ENCODE measurements around the gene NR2E1. TPM values are rescaled to one million over a fixed set of nuclear protein-coding genes. Genes with fewer than 3 reads are reported as not detected.

The NR2E1 gene
- total and polyA plus RNA-seq, 2 of the 4 experiments (the other 2 are of a cell fraction): not detected

- no CpG with 5 or more reads among the region's 1 CpG for WGBS, 2 experiments (ENCODE audit: extremely low coverage in 2 of 2, insufficient read length in 1 of 2)
- no peak overlapping the region for H3K56ac ChIP-seq (ENCODE audit: extremely low read depth, insufficient read depth, low read length)
- no peaks in the 10 kb centered on the region for H3K36me3 ChIP-seq (ENCODE audit: control insufficient read depth, insufficient read depth, low read length)
- no peak overlapping the region for H4K8ac ChIP-seq (ENCODE audit: low read depth in 2 of 2, low read length in 2 of 2)
- no peak overlapping the region for H2BK120ac ChIP-seq (ENCODE audit: low read depth, low read length)
- no peak overlapping the region for H3K4me3 ChIP-seq (ENCODE audit: insufficient read depth, low read depth, low read length)
- H3K4me1 ChIP-seq (ENCODE audit: control insufficient read depth, insufficient read depth, low read length): no peaks in the 10 kb centered on the region
- no peaks in the 10 kb centered on the region for H4K20me1 ChIP-seq (ENCODE audit: insufficient read depth, low read length)
- H2BK20ac ChIP-seq (ENCODE audit: low read depth, low read length): no peak overlapping the region
- H3K14ac ChIP-seq (replicated peaks; ENCODE audit: low read depth, low read length): no peak overlapping the region
- H3K9me1 ChIP-seq (ENCODE audit: insufficient read depth, low read length): no peaks in the 10 kb centered on the region
- H4K5ac ChIP-seq (ENCODE audit: low read depth, low read length): no peak overlapping the region
- no peak overlapping the region for H3K4me2 ChIP-seq (ENCODE audit: low read depth, low read length)
- H3K27me3 ChIP-seq (ENCODE audit: control insufficient read depth, insufficient read depth, low read length): peaks cover 18% of the 10 kb centered on the region
- intact Hi-C loops (cut with micrococcal nuclease) (no loop called here), in situ Hi-C loops (cut with MboI; ENCODE audit: low sequenced_read_pairs) (no loop called here), dilution Hi-C loops (cut with HindIII; ENCODE audit: low sequenced_read_pairs, unreplicated experiment) (no loop called here)
- BruUV-seq (replicated peaks): no TSS peak
- POLR2A ChIA-PET (ENCODE audit: unreplicated experiment): no interaction called here
- no peaks in the 10 kb centered on the region for H3K79me1 ChIP-seq (ENCODE audit: low read depth in 1 of 2, low read length in 2 of 2)
- H3K4ac ChIP-seq (ENCODE audit: low read depth, low read length): no peak overlapping the region
- no peak overlapping the region for H3K18ac ChIP-seq (ENCODE audit: low read depth, low read length)
- ATAC-seq (ENCODE audit: low read depth): no peak
- H3K27ac ChIP-seq (ENCODE audit: insufficient read depth, low read length): no peak overlapping the region
- CTCF ChIA-PET: no interaction called here
- H3K23ac ChIP-seq (ENCODE audit: low read depth, low read length): no peak overlapping the region
- H4K91ac ChIP-seq (ENCODE audit: insufficient read depth, low read depth, low read length): no peak overlapping the region
- no peaks in the 10 kb centered on the region for H3K9me3 ChIP-seq (ENCODE audit: control insufficient read depth, insufficient read depth, low read length)
- H2AK9ac ChIP-seq (replicated peaks; ENCODE audit: low read depth, low read length, poor library complexity): no peak overlapping the region
- TF ChIP-seq FOS (IDR thresholded peaks at IDR 0.05; ENCODE audit: low read depth, low read length): no peak
- TF ChIP-seq CHD1 (IDR thresholded peaks at IDR 0.05; ENCODE audit: low read depth, low read length): no peak
- TF ChIP-seq USF2 (IDR thresholded peaks at IDR 0.05; ENCODE audit: low read depth, low read length): no peak
- no peak for TF ChIP-seq POLR2A (IDR thresholded peaks at IDR 0.05; ENCODE audit: low read depth, low read length)
- TF ChIP-seq MXI1 (IDR thresholded peaks at IDR 0.05; ENCODE audit: borderline replicate concordance, low read depth, low read length): no peak
- no peak for TF ChIP-seq RAD21 (IDR thresholded peaks at IDR 0.05; ENCODE audit: low read length)
- TF ChIP-seq MAFK (IDR thresholded peaks at IDR 0.05; ENCODE audit: low read depth, low read length): no peak
- no peak overlapping the region for H2AK5ac ChIP-seq (ENCODE audit: low read depth, low read length)
- H2AFZ ChIP-seq (replicated peaks; ENCODE audit: low read length, poor library complexity): no peak overlapping the region
- no peak for DNase-seq
- H3K9ac ChIP-seq (ENCODE audit: low read depth, low read length): no peak overlapping the region
- H2BK5ac ChIP-seq (ENCODE audit: low read depth, low read length, poor library complexity, severe bottlenecking): no peak overlapping the region
- no peak overlapping the region for H2BK15ac ChIP-seq (ENCODE audit: low read depth, low read length)
Measured at GRCh38 chr6:108142240-108142639, 23.6 kb upstream of the NR2E1 start.

All from IMR-90 (cell line).